Measurements from ENCODE around the gene SMC1B.
"Not testable (repeated sequence)": the region's sequence is repeated elsewhere in the genome, so short reads cannot be mapped to it uniquely, and the experiment has no call there.

SMC1B gene

DNA sequence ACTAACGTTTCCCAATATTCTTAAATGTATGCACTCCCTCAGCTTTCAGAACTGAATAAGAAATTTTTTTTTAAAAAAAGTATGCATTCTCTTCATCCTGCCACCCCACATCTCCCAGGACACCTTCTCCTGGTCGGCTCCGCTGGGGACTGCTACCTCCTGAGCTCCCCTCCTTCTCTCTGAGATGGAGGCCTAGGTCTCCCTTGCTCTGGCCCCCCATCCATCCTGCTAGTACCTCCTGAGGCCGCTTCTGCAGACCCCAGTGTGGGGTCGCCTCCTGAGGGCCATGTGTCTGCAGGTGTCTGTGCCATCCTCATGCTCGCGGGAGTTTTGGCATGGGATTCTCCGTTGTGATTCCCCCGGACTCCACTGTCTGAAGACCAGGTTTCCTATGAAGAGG is 75.9 kb downstream of the SMC1B start:
- no peak for DNase-seq

DNA sequence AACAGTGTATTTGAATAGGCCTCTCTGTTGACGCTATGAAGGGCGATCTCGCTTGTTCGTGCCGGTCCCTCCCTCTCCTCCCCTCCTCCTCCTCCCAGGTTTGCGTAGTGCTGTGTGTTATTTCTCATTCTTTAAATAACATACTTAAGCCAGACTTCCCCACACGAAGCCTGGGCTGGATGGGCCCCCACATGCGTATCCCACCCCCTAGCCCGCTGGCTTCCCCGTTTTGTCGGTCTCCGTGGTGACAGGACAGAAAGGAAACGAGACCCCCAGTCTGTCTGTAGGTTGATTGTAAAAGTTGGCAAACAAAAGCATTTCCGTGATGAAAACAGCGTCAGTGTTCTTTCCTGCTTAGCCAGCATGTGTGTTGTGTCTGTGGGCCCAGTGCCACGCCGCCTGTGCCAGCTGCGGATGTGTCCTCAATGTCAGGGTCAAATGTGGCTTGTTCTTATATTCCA is 76.4 kb downstream of the SMC1B start:
- DNase-seq = no peak

DNA sequence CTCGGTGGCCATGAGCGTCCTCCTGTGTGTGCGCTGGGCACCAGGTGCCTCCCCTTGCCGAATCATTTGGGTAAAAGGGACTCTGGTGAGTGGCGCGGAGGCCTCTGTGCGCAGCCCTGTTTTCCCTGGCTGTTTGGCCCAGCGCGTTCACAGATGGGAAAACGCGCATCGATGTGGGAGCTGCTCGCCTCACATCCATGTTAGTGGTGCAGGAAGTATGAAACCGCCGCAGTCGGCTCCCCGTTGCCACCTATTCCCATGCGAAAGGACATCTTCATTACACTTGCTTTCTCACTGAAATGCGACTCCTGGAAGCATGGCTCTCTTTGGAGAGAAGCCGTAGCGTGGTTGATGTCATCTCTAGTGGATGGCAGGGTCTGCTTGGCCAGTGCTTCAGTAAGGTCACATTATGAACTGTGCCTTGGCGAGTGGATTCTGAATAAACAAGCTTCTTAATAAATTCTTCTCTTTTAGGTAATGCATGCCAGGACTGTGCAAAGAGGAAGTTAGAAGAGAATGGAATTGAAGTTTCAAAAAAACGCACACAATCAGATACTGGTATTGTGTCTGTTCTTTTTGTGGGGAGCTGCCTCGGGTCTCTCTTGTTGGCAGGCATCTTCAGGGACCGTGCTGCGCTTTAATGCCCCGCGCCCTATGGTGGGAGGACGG is 77.4 kb downstream of the SMC1B start:
- DNase-seq = no peak

DNA sequence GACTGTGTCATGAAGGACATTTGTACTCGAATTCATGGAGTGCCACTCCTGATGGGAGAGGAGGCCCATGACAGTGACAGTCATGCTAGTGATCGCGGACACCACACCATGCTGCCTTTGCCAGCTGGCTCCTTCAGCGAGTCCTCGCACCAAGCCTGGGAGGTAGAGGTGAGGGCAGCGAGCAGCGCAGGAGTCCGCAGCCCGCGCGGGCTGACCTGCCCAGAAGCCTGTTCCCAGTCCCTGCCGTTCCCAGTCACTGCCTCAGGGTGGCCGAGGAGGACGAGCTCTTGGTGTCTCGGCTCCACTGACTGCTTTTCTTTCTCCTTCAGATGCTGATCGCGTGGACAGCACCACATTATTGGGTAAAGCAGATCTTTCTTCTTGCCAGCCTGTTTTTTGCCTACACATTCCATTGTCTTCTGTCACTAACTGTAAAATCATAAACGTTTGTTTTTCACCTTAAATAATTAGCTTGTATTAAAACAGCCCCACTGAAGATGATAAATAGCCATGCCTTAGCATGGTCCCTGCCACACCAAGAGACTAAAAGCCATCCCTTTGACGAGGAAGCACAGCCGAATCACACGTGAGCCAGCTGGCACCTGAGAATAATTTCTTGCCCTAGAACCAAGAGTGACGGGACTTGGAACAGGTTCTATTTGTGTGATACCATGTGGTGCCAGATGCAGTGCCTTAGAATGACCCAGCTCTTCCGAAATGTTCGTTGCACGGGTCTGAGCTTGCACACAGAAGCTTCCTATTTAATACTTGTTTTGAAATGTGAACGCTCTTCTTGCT is 78.2 kb downstream of the SMC1B start:
- DNase-seq = no peak

DNA sequence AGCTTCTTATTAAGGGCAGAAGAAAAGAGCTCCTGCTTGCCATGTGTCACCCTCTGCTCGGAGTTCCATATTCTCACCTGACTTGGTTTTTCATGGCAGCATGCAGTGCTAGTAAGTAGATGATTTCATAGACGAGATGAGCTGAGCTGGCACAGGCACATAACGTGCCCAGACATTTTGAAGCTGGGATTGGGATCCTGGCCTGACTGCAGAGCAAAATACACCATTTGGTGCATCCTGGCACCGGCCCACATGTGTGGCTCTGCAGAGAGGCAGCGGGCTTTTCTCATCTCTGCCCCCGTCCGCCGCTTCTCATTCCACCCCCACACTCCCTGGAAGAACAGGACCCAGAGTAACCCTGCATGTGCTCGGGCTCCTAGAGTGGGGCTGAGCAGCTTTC is 78.9 kb downstream of the SMC1B start:
- no peak for DNase-seq

DNA sequence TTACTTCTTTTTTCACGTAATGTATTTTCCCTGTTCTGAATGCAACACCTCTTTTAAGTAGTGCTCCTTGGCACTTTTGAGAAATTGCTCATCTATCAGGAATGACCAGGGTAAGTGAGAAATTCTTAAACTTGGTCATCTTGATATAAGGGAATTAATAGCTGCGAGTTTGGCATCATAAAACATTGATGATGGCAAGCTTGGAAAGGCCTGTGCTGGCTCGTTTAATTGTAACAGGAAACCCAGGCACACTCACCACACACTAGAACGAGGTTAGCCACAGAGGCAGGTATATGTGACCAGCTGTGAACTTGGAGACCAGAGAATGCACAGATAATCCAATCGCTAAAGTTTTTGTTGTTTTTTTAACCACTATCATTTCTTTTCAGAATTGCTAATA is 79.3 kb downstream of the SMC1B start:
- no peak for DNase-seq

DNA sequence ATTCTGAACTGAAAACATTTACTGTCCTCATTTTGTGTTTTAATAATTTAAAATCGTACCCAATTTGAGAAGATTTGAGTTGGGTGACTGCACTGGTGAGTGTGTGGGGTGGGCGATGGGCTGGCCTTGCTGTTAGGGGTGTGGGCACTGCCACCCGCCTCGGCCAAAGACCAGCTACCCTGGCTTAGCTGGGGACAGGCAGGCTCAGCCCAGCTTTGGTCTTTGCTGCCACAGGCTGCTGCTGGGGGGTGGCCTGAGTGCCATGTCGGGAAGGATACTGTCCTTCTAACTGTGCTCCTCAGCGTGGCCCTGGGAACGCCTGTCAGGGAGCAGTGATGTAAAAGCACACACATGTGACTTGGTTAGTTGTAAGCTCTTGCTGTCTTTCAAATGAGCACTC is 81.4 kb downstream of the SMC1B start:
- no peak for DNase-seq

DNA sequence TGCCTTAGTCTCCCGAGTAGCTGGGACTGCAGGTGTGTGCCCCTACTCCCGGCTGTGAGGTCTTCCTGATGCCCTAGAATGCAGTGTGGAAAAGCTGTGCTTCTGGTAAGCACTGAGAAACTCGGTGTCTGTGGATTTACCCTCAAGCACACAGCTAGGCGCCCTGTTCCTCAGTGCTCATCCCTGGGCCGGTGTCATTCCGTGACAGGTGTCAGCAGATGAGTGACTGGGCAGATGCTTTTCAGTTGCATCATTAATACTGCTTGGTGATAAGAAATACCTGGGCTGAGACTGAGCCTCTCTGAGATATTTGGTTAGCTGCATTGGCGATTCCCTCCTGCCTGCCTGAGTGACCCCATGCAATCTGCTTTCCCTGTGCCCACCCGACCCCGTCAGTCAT is 81.9 kb downstream of the SMC1B start:
- no peak for DNase-seq

DNA sequence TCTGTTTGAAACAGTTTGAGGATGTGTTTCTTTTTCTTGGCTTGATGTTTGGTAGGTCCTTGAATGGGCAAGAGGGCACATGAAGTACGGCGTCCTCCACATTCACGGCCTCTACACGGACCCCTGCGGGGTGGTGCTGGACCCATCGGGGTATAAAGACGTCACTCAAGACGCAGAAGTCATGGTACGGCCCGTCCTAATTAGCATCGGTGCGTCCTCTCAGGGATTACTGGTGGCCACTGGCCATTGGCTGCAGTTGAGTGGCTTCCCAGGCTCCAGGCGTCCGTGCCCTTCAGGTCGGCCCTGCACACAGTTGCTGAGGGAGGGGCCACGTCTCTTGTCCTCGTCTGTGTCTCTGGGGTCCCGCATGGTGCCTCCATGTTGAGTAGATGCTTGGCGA is 82.9 kb downstream of the SMC1B start:
- DNase-seq = no peak

DNA sequence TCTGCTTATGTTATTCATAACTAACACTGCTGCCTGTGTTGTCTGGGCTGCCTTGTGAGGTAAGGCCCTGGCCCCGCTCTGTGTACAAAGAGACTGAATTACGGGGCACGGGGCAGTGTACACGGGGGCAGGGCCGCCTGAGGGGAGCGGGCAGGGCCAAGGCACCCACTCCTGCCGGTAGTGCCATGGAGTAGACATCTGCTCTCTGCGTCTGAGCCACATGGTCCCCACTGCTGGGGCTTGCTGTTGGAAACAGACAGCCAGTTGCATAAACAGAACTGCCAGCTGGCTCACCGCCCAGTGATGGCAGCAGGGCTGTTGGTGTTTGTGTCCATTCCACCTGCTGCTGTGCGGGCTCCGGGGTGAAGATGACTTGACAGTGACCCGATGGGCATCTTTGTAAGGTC is 83.9 kb downstream of the SMC1B start:
- DNase-seq = no peak

DNA sequence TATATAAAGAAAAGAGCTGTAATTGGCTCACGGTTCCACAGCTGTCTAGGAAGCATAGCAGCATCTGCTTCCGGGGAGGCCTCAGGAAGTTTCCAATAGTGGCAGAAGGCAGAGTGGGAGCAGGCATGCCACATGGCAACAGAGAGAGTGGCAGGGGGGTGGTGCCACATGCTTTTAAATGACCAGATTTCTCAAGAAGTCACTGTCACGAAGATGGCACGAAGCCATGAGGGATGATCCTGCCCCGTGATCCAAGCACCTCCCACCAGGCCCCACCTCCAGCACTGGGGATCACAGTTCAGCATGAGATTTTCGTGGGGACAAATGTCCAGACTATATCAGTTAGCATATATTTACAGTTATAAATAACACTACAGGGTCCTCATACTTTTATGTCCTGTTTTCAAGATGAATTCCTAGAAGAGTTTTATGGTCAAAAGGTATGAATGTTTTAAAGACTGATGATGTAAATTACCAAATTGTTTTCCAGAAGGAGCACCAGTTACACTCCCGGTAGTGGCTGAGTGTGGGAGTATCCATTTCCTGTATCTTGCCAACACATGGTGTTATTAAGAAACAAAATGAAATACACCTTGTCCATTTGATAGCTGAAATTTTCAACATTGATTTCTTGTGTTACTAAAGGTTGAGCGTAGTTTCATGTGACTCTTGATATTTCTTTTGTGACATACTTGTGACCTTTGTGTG is 84.4 kb downstream of the SMC1B start:
- no peak for DNase-seq

DNA sequence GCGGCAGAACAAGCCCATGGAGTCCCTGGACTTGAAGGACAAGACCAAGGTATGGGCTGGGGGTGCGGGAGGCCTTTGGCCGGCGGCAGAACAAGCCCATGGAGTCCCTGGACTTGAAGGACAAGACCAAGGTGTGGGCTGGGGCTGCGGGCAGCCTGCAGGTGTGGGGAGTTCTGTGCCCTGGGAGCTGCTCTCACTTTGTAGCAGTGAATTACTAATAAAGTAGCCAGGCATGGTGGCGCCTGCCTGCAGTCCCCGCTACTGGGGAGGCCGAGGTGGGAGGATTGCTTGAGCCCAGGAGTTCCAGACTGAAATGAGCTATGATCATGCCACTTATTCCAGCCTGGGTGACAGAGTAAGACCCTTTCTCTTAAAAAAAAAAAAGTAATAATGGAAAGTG is 85.1 kb downstream of the SMC1B start:
- not testable (repeated sequence) for DNase-seq

DNA sequence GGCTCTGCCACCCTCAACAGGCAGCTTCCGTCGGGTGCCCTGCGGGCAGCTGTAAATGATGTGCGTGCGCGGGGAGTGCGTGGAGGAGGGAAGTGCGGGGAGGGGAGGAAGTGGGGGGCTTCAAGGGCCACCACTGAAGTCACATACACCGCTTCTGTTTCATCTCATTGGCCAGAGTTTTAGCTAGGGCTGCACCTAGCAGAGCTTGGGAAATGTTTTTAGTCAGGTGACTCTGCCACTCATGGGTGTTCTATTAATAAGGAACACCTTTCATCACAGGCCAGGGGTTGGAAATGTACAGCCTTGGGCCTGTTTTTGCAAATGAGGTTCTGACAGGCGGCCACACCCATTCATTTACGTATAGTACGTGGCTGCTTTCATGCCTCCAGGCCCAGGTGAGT is 89.1 kb downstream of the SMC1B start:
- DNase-seq = no peak

DNA sequence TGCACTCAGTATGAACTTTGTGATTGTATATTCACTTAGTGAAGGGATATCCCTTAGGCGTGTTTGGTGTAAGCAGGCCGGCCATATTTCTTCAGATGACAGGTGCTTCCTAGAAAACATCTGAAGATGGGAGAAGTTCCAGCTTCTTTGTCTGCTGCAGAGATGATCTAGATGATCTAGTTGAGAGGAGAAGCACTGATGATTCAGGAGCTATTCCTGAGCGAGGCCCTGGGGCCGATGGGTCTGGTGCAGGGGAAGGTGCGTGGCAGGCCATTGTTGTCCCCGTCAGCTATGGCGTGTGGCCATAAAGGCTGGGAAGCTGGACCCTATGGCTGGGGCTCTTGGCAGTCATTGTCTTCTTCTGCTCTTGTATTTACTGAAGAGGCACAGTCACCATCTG is 89.7 kb downstream of the SMC1B start:
- DNase-seq = no peak

DNA sequence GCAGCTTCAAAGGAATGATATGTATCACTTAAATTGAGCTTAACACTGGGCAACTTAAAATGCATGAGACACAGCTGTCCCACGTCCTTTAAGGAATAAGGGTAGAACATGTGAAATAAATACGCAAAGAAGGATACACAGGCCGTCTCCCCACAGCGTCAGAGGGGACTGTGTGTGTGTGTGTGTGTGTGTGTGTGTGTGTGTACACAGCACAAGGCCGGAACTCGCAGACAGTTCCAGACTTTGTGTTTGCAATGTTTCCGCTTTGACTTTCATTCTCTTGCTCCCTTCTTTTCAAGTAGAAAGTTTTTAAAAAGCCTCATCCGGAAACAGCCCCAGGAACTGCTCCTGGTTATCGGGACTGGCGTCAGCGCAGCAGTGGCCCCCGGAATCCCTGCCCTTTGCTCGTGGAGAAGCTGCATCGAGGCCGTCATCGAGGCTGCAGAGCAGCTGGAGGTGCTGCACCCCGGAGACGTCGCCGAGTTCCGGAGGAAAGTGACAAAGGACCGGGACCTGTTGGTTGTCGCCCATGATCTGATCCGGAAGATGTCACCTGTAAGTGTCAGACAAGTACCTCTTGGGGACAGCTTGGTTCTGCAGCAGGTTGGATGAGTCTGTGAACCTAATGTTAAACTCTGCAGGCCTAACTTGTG is 90.4 kb downstream of the SMC1B start:
- no peak for DNase-seq

DNA sequence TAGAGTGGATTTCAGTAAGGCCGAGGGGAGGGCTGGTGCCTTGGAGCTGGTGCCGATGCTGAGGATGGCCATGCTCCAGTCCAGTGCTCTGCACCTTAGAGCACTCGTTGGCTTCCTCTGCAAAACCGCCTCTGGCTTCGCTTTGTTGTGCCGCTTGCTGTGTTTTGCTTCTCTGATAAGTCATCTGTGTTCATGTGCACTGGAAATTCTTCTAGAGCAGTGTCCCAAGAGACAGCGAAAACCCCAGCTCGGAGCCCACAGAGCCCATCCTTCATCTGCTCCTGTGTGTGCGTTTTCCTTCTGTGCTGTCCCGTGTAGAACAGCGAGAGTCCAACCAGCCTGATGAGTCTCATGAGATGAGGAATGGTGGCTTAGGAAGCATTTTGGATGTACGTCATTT is 91.6 kb downstream of the SMC1B start:
- DNase-seq = no peak

DNA sequence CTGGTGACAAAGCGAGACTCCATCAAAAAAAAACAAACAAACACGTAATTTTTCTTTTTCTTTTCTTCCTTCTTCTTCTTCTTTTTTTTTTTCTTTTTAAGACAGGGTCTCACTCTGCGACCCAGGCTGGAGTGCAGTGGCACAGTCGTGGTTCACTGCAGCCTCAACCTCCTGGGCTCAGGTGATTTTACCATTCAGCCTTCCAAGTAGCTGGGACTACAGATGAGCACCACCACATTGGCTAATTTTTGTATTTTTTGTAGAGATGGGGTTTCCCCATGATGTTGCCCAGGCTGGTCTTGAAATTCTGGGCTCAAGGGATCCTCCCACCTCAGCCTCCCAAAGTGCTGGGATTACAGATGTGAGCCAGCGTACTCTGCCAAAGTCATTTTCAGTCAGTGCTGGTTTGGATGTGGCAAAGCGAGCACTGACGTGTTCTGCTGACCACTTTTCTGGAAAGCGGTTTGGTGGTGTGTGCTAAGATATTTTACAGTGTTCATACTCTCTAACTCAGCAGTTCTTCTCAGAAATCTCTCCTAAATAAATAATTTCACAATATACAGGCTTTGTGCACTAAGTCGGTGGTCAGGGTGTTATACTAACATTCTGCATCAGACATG is 92.9 kb downstream of the SMC1B start:
- DNase-seq = no peak

DNA sequence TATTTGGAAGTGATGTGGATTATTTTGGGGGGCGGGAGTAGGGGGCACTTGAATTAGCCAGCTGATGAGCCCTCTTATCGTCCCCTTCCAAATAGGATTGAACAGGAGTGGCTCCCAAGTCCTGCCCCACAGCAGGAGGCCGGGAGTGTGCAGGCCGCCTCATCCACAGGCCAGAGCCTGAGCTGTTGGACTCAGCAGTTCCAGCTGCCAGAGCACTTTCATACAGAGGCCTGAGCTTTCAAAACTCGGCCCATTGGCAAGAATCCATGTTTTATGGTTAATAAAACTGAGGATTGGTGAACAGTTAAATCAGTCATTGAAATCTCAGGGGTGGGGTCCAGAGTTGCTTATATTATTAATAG is 94.1 kb downstream of the SMC1B start:
- DNase-seq = no peak

DNA sequence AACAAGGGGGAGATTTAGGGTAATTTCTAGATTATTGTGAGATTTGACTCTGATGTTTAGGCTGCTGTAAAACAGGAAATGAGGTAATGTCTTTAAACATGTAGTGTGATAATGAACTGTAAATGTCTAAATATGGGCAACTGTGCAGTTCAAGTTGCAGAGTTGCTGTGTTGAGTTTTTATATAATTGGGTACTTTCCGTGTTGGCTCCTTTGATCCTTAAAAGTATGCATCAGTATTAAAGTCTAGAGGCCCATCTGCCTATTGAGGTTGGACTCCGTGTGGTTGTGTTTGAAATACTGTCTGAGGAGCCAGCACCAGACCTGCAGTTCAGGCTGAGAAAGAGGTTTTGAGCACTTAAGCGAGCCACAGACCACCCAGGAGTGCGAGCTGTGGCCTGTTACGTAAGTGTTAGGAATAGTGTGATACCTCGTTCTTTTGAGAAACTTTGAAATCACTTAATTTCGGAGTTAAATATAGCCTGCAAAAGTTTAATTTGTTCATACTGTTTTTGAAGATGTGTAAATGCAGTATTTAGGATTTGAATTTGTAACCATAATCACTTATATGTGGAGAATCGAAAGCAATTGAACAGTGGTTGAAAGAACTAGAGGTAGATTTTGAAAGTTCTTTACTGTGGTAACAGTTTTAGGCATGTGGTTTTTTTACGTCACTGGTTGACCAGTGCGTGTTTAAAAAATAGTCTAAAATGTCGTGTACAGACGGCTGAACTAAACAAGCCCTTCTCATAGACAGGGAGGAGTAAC is 94.7 kb downstream of the SMC1B start:
- DNase-seq = peak; percentile 54

DNA sequence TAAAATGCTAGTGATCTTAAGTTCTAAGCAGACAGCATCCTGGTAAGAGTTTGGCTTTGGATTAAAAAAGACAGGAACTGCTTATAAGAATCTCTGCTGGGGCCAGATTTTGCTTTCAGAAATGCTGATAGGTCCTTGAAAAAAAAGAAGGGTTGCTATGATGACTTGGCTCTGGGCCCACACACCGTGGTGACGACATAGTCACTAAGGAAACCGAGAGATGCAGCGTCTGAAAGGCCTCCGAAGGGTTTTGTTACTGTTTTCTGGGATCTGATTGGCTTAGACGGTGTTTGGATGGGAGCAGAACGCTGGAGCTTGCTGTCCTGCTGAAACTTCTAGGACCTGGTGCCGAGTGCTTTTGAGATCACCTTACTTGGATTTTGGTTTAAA is 95.2 kb downstream of the SMC1B start:
- peak; percentile 88 for DNase-seq

DNA sequence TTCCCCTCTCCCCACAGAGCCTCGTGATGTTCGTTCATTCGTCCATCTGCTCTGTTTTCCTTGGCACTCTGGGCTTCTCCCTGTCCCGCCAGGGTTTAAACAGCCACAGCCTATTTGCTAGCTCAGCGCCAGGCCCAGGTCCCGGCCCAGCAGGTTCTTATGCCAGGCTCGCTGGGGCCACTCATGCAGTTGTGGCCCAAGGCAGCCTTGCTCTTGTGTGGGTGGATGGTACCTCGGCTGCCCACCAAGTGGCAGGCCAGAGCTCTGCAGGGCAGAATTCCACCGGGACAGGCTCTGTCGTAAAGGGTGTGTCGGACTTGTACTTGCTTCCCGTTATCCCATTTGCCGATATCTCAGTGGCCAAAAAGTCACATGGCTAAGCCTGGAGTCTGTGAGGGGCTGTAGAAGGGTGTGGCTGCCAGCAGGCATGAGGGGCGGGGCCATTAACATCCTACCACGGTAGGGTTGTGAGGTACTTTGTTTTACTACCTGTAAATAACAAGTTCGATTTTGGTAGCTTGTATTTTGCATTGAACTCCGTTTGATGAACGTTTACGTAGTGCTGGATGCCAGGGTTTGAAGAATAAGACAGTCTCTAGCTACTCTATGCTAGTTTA is 95.7 kb downstream of the SMC1B start:
- DNase-seq = no peak

Data from activated naive CD4-positive, alpha-beta T cell treated with Interleukin-2 at 50 U/mL for 16 hours (primary cell).